Activated naive CD8-positive, alpha-beta T cell treated with anti-CD3 and anti-CD28 coated beads, Interleukin-2, amount 50 U/mL, for 24 hours (primary cell): ENCODE results near the gene GPC3.
"Not testable (repeated sequence)": the region's sequence is repeated elsewhere in the genome, so short reads cannot be mapped to it uniquely, and the experiment has no call there.

Source experiments
- ATAC-seq: fragments of 150-1000 bp; cut with Tn5 transposase; one replicate; pipeline ENCODE4 v1.10.0; 2021
- DNase-seq: peaks from one replicate; pipeline ENCODE4 v3.0.0; 2021
- H3K27ac Mint-ChIP-seq: one replicate; pipeline ENCODE4 v1.8.0; 2021; ENCODE audit warnings: mild to moderate bottlenecking, mixed read lengths
- H3K27me3 Mint-ChIP-seq: one replicate; pipeline ENCODE4 v1.8.0; 2021; ENCODE audit warnings: mixed read lengths
- H3K36me3 Mint-ChIP-seq: one replicate; pipeline ENCODE4 v1.8.0; 2021; ENCODE audit warnings: low read depth, mixed read lengths
- H3K4me1 Mint-ChIP-seq: one replicate; pipeline ENCODE4 v1.8.0; 2021; ENCODE audit warnings: mixed read lengths
- H3K4me3 Mint-ChIP-seq: one replicate; pipeline ENCODE4 v1.8.0; 2021; ENCODE audit warnings: mild to moderate bottlenecking, moderate library complexity, mixed read lengths
- H3K9me3 Mint-ChIP-seq: one replicate; pipeline ENCODE4 v1.8.0; 2021; ENCODE audit warnings: mixed read lengths

Gene GPC3

DNA sequence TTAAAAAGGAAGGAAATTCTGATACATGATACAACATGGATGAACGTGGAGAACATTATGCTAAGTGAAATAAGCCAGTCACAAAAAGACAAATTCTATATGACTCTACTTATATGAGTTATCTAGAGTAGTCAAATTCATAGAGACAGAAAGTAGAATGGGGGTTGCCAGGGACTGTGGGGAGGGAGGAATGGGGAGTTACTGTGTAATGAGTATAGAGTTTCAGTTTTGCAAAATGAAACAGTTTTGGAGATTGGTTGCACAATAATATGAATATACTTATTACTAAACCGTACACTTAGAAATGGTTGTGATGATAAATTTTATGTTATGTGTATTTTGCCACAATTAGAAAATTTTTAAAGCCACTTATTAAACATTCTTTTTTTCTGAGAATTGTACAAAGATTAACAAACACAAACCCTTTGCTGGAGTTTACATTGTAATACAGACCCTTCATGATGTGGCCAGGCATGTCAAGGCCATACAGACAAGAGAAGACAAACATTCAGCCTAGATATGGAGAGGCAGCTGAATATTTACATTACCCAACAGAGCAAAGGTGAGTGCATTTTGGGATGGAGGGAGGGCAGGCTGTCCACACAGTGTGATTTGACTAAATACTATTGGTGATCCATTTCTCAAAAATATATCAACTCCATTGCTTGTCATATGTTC is 21.2 kb upstream of the GPC3 start:
- Mint-ChIP-seq H3K27ac (no peak overlapping the region), H3K4me1 (peaks cover 3% of the 10 kb centered on the region), H3K27me3 (no peaks in the 10 kb centered on the region)

DNA sequence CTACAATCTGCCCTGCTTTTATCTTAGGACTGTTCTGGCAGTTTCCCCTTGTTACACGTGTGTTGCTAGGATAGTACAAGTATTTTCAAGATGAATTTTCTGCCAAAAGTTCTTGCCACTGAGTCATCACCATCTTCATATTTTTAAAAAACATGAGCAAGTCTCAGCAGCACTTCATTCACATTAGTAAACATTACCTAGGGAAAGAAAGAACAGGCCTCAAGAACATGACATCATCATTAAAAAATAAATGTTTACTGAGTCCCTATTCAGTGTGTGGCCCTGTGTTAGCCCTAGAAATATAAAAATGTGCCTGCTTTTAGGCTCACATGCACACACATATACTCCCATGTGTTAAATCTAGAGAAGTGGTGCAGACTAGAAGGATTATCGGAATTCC is 18.7 kb upstream of the GPC3 start:
- no peak for ATAC-seq
- DNase-seq: no peak
- peaks cover 3% of the 10 kb centered on the region for H3K4me1 Mint-ChIP-seq

More for the DNA sequence above, 21.2 kb upstream of the GPC3 start:
- DNase-seq: no peak
- H3K36me3 Mint-ChIP-seq: no peaks in the 10 kb centered on the region
- H3K9me3 Mint-ChIP-seq: no peaks in the 10 kb centered on the region
- H3K4me3 Mint-ChIP-seq: no peak overlapping the region
- peak; percentile 63 for ATAC-seq

DNA sequence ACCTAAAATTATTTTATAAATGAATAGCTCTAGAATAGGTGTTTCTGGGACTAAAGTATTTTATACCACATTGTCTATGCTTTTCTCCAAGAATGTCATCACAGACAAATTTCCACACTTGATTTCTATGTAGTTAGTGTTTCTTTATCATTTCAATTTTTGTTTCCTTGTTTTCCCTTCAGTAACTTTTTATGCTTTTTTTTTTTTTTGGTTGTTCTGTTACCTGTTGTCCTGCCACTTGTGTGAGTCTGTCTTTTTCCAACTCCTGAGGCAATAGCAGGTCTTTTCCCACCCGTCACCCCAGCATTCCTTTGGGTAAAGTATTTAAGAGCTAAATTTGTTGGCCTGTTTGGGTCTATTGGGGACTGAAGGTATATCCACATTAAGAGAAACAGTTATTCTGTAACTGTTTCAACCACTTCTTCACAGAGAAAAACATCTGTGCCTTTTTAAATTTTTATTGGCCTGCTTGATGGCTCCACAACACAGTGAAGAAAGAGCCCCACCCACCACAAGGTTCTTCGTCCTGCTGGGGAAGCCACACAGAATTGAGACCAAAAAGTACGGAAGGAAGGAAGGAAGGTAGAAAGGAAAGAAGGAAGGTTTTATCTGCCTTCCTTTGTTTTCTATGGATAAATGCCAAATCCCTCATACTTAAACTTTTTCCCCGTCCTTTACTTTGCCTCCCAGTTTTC is 17.7 kb upstream of the GPC3 start:
- no peaks in the 10 kb centered on the region for H3K9me3 Mint-ChIP-seq
- DNase-seq: no peak
- peaks cover 3% of the 10 kb centered on the region for H3K4me1 Mint-ChIP-seq
- H3K27ac Mint-ChIP-seq: no peak overlapping the region
- no peak for ATAC-seq
- H3K4me3 Mint-ChIP-seq: no peak overlapping the region
- no peaks in the 10 kb centered on the region for H3K36me3 Mint-ChIP-seq
- H3K27me3 Mint-ChIP-seq: peaks cover 2% of the 10 kb centered on the region

More for the DNA sequence above, 18.7 kb upstream of the GPC3 start:
- Mint-ChIP-seq H3K9me3 (no peaks in the 10 kb centered on the region), H3K36me3 (no peaks in the 10 kb centered on the region), H3K27ac (no peak overlapping the region), H3K27me3 (peaks cover 2% of the 10 kb centered on the region), H3K4me3 (no peak overlapping the region)

- H3K36me3 Mint-ChIP-seq: no peaks in the 10 kb centered on the region
- DNase-seq: no peak
- ATAC-seq: no peak
- peaks cover 6% of the 10 kb centered on the region for H3K27me3 Mint-ChIP-seq
- H3K4me1 Mint-ChIP-seq: no peaks in the 10 kb centered on the region
- no peak overlapping the region for H3K4me3 Mint-ChIP-seq
- H3K9me3 Mint-ChIP-seq: no peaks in the 10 kb centered on the region
- no peak overlapping the region for H3K27ac Mint-ChIP-seq
Observed at GRCh38 chrX:134000260-134001245, 15.2 kb upstream of the GPC3 start.

DNA sequence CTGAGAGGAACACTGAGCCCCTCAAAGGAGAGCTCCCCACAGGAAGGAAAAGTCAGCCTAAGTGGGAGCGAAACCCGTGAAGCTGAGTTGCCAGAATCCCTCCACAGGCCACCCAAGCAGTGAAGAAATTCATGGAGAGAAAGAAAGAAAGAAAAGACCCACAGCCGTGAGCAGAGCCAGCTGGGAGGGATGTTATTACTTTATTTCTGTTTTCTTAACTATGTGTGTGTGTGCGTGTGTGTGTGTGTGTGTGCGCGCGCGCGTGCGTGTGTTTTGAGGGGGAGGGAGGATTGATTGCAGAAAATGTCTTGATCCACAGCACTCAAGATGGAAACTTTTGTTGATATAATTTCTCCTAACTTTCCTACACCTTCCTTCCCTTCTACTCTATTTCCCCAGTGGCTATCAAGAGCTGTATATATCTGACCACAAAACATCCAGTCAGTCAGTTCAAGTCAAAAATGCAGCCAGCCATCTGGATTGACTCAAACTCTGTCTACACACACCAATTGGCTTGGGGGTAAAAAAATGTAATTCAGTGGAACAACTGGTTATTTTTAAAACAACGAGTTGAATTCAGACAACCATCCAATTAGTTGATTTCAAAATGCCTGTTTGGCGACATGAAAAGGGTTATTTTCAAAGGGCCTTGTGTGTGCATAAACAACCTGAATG is 13.8 kb upstream of the GPC3 start:
- Mint-ChIP-seq H3K4me1 (no peaks in the 10 kb centered on the region), H3K27me3 (peaks cover 6% of the 10 kb centered on the region), H3K4me3 (no peak overlapping the region), H3K9me3 (no peaks in the 10 kb centered on the region), H3K36me3 (no peaks in the 10 kb centered on the region), H3K27ac (no peak overlapping the region)
- ATAC-seq (no peak), DNase-seq (no peak)

- Mint-ChIP-seq H3K4me1 (no peaks in the 10 kb centered on the region), H3K27me3 (peaks cover 5% of the 10 kb centered on the region), H3K4me3 (no peak overlapping the region), H3K9me3 (no peaks in the 10 kb centered on the region), H3K27ac (no peak overlapping the region), H3K36me3 (no peaks in the 10 kb centered on the region)
- DNase-seq (no peak), ATAC-seq (no peak)
Observed at GRCh38 chrX:133995759-133996158, 10.4 kb upstream of the GPC3 start.

- H3K36me3 Mint-ChIP-seq: no peaks in the 10 kb centered on the region
- ATAC-seq (no peak), DNase-seq (no peak)
- H3K4me3 Mint-ChIP-seq: no peak overlapping the region
- peaks cover 5% of the 10 kb centered on the region for H3K27me3 Mint-ChIP-seq
- no peak overlapping the region for H3K27ac Mint-ChIP-seq
- no peaks in the 10 kb centered on the region for H3K9me3 Mint-ChIP-seq
- no peaks in the 10 kb centered on the region for H3K4me1 Mint-ChIP-seq
Observed at GRCh38 chrX:133994576-133994975, 9.2 kb upstream of the GPC3 start.

DNA sequence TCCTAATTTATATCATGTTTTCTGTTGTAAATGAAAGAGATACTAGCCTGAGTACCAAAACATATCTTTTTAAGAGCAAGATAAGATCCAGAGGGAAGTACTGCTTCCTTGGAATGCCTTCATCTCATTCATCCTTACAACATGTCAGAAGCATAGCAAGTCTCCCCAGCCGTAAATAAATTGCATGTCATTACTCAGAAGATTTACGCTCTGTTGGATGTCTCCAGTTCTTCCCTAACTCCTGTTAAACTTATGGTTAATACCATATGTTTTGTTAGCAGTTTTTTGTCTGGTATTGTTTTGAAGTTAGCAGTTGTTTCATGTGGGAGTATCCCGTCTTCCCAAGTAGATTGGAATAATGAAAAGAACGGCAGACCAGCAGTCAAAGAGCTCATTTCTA is 7.5 kb upstream of the GPC3 start:
- Mint-ChIP-seq H3K36me3 (no peaks in the 10 kb centered on the region), H3K27me3 (peaks cover 5% of the 10 kb centered on the region), H3K9me3 (no peaks in the 10 kb centered on the region), H3K27ac (no peak overlapping the region), H3K4me3 (no peak overlapping the region), H3K4me1 (no peaks in the 10 kb centered on the region)
- DNase-seq (no peak), ATAC-seq (no peak)

GRCh38 chrX:133991814-133992213 is 6.4 kb upstream of the GPC3 start:
- H3K4me1 Mint-ChIP-seq: no peaks in the 10 kb centered on the region
- no peak overlapping the region for H3K27ac Mint-ChIP-seq
- H3K9me3 Mint-ChIP-seq: no peaks in the 10 kb centered on the region
- no peaks in the 10 kb centered on the region for H3K36me3 Mint-ChIP-seq
- no peak for DNase-seq
- H3K4me3 Mint-ChIP-seq: no peak overlapping the region
- H3K27me3 Mint-ChIP-seq: peaks cover 9% of the 10 kb centered on the region
- no peak for ATAC-seq

- DNase-seq, H3K4me3 Mint-ChIP-seq, H3K27ac Mint-ChIP-seq, H3K9me3 Mint-ChIP-seq, H3K27me3 Mint-ChIP-seq, H3K36me3 Mint-ChIP-seq, ATAC-seq, H3K4me1 Mint-ChIP-seq: not testable (repeated sequence)
Observed at GRCh38 chrX:133991057-133991456, 5.7 kb upstream of the GPC3 start.

DNA sequence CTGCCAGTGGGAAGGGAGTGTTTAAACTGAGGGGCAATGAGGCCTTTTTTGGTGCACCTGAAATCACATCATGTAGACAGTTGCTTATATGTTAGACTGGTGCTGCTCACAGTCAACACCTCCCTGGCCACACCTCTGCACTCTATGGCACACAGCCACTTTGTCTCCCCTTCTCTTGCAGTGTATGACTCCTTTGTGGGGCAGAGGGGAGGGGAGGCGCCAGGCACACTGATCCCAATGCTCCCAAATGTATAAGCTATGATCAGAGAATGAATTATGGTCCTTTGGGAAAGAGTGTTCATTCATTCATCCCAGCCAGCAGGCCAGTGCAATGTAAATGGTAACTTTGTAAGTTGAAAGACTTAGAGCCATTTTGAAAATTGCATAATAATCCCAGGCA is 4.6 kb upstream of the GPC3 start:
- Mint-ChIP-seq H3K36me3 (no peaks in the 10 kb centered on the region), H3K4me1 (no peaks in the 10 kb centered on the region), H3K27ac (no peak overlapping the region), H3K27me3 (peaks cover 9% of the 10 kb centered on the region), H3K4me3 (no peak overlapping the region), H3K9me3 (no peaks in the 10 kb centered on the region)
- DNase-seq (no peak), ATAC-seq (no peak)

DNA sequence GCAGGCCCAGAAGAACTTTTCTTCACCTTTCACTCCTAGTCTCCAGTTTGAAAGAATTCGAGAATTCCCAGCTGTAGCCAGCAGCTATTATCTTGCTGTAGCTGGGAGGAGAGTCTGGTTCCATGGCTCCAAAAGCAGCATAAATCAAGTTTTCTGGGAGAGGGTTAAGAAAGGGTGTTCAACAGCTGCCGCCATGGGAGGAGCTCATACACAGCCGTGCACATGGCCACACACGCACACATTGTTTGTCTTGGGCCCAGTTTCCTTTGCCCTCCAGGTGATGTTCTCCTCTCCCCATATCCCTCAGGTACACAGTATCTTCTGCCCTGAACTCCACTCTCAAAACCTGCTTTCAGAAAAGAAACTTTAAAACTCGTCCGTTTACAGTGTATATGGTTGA is 4.1 kb upstream of the GPC3 start:
- Mint-ChIP-seq H3K4me3 (no peak overlapping the region), H3K27ac (no peak overlapping the region), H3K9me3 (no peaks in the 10 kb centered on the region), H3K4me1 (no peaks in the 10 kb centered on the region), H3K36me3 (no peaks in the 10 kb centered on the region), H3K27me3 (peaks cover 9% of the 10 kb centered on the region)
- ATAC-seq (no peak), DNase-seq (no peak)

DNA sequence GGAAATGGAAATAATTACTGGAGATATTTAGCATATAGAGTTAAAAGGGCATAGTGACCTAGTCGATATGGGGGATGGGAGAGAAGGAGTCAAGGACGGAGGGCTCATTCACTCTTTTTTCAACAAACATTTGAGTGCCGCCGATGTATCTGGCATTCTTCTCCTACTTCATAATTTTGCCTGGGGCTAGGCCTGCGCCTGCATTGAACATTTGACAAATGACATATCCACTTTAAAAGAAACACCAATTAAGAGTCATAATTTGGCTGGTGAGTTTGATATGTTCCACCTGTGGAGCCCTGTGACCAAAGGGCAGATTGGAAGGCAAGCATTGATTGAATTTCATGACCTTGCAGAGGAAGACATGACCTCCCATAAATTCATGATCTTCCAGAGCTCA is 2.6 kb upstream of the GPC3 start:
- H3K27me3 Mint-ChIP-seq: peaks cover 18% of the 10 kb centered on the region
- H3K4me3 Mint-ChIP-seq: no peak overlapping the region
- no peaks in the 10 kb centered on the region for H3K36me3 Mint-ChIP-seq
- no peaks in the 10 kb centered on the region for H3K4me1 Mint-ChIP-seq
- no peaks in the 10 kb centered on the region for H3K9me3 Mint-ChIP-seq
- ATAC-seq (no peak), DNase-seq (no peak)
- no peak overlapping the region for H3K27ac Mint-ChIP-seq

- ATAC-seq: no peak
- H3K4me3 Mint-ChIP-seq: no peak overlapping the region
- H3K27ac Mint-ChIP-seq: no peak overlapping the region
- no peaks in the 10 kb centered on the region for H3K9me3 Mint-ChIP-seq
- H3K36me3 Mint-ChIP-seq: no peaks in the 10 kb centered on the region
- DNase-seq: no peak
- peaks cover 19% of the 10 kb centered on the region for H3K27me3 Mint-ChIP-seq
- H3K4me1 Mint-ChIP-seq: no peaks in the 10 kb centered on the region
Observed at GRCh38 chrX:133987188-133987587, 1.8 kb upstream of the GPC3 start.
